ENCODE measurements around the gene CDSN. TPM values are rescaled to one million over a fixed set of nuclear protein-coding genes. Genes with fewer than 3 reads are reported as not detected.

CDSN gene
- total RNA-seq, 1 donor from 2014 or later: 37.1 TPM

DNA sequence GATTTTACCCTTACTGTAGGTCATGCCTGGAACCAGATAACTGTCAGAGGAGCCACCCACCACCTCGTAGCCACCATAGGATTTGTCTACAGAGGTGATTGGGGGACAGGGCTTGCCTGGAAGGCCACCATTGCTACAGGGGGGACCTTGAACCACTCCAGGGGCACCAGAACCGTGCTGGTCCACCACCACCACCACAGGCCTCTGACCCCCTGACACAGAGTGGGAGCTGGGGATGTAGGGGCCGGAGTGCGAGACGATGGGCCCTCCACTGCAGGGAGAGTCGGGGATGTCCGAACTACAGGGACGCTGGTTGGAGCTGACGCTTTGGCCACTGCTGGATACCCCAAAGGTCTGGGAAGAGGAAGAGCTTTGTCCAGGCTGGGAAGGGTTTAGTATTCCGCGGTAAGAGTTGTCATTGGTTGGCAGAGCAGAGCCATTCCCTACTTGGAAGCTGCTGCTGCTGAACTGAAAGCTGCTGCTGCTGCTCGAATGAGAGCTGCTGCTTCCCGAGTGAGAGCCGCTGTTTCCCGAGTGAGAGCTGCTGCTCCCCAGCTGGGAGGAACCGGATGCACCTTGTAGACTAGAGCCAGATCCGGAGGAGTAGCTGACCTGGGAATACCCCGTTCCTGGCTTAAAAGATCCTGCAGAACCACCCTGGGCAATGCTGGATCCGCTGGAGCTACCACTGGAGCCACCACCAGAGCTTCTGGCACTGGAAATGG, 3.4 kb downstream of the CDSN start:
- DNase-seq: peak; percentile 7

DNA sequence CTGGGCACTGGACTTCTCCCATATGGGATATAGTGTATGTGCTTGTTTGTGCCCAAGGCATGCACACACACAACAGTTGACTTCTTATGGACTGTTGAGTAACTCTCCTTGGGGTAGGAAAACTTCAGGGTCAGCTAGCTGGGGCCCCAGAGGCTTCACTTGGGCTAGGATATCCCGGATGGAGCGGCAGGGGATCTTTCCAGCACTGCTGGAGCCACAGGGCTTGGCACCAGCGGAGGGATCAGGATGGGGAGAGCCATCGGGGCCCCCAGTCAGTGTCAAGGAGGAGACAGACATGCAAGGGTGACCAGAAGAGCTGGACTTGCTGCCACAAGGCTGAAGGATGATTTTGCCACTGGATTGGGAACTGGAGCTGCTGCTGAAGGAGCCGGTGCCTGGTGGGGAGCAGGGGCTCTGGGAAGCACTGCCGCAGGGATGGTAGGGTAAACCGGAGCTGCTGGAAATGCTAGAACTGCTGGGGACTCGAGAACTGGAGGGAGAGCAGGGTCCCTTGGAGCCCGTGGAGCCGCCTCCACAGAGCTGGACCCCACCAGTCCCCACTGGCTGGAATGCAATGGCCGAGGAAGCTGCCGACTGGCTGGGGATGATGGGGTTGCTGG, 4.2 kb downstream of the CDSN start:
- no peak for DNase-seq

DNA sequence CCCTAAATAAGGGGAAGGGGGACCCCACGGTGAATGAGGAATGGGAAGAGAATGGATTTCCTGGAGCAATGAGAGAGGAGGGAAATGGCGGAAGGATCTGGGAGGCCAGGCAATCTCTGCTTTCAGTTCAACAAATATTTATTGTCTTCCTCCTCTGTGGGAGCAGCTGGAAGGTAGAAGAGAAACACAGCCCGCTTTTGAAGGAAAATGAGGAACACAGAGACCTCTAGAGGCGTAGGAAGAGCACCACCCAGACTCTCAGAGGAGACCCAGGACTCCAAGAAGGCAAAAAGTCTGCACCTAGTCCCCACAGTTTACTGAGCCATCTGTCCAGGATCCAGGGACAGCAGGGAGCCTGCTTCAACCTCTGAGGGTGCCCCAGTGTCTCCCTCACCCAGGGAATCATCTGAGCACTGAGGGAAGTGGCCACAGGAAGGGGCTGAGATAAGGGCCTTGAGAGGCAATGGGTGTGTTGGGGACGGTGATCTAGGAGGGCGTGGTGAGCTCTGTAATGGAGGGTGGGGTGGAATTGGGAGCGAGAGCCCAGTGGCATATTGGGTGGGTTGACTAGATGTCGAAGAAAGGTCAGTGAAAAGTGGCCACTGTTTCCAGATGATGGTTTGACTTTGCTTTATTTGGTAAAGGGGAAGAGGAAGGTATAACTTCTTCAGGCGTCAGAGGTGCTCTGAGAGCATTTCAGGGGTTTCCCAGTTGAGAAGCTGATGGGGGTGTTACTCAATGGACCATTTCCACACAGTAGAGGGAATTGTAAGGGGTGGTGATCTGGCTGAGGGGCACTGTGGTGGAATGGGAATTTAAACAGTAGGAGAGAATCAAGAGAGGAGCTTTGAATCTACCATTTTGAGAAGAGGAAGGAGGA, 5.0 kb downstream of the CDSN start:
- DNase-seq: no peak

DNA sequence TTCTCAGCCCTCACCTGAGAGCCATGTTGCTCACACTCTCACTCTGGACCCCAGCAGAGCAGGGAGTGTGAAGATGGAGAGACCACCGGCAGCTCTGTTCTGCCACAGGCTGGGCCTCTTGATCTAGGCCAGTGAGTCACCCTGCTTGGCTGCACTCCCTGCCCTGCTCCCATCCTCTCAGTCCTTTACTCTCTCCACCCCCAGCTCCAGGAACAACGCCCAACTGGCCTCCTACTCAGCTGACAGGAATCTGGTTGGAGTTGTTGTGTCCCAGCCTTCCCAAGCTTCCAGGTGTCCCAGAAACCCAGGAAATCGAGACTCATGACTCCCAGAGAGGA, 5.7 kb downstream of the CDSN start, which contains the start of gene PSORS1C1:
PSORS1C1 (plus strand) TSS at position 260 of the 338 bp plus-strand sequence. CDS start 14,833 bp downstream, outside the sequence.
- DNase-seq: peak; percentile 39

DNA sequence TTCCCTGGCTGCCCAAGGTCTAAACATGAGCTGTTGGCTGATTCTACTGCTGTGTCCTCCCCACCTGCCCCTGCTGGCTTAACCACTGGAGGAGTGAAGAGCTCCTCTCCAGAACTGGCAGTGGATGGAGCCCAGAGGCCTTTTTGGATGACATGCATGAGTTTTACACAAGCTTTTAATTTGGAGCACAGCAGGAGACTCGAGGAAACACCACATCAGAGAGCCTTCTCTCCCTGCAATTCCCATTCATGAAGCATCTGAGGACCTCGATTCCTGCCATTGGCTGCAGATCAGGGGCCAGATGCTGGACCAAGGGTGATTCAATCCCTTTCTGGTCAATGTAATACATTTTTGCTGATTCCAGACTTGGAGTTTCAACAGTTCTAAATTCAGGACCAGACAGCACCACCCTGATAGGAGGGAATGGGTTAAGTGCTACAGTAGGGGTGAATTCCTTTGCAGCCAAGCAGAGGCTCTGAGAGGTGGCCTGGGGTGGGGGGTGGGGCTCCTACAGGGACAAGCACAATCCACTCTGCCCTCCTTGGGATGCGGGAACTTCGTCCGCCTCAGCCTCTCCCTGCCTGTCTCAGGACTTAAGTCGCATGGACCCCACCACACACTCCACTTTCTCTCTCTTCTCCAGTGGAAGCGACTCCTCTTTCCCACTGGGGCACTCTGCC, 6.2 kb downstream of the CDSN start:
- DNase-seq: peak; percentile 50

DNA sequence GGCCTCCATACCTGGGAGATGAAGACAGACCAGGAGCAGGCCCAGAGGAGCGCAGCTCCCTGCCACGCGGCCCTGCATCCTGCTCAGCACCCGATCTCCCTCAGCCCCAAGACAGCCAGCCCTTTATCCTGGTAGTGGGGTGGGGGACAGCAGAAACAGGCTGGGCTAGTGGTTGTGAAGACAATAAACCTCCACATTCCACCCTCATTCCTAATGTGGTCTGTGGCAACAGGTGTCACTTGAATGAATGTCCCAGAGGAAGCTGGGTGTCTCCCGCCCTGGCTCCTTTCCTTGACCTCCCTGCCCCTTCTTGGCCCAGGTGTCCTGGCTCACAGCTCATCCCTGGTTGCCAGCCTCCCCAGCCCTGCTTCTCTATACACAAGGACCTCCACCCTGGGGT, 7.8 kb downstream of the CDSN start, which contains the start of gene C6orf15:
C6orf15 (minus strand) TSS at position 98 of the 400 bp plus-strand sequence; CDS start at position 78, 20 bp downstream.
- DNase-seq: no peak

DNA sequence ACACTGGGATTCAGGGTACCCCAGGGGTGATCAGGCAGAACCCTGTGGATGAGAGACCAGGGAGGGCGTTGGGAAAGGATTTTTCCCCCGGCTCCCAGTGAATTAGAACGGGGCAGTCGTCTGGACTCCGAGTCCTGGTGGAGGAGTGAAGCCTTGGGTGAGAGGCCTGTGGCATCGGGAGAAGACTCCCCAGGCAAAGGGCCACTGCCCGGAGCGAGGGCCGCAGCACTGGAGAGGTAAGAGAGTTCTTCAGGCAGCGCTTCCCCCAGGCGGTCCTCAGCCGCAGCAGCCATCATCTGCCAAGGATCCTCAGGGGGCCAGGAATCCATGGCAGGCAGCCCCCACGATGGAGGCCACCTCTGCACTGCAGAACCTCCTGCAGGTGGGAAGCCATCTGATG, 8.5 kb downstream of the CDSN start:
- DNase-seq: no peak

DNA sequence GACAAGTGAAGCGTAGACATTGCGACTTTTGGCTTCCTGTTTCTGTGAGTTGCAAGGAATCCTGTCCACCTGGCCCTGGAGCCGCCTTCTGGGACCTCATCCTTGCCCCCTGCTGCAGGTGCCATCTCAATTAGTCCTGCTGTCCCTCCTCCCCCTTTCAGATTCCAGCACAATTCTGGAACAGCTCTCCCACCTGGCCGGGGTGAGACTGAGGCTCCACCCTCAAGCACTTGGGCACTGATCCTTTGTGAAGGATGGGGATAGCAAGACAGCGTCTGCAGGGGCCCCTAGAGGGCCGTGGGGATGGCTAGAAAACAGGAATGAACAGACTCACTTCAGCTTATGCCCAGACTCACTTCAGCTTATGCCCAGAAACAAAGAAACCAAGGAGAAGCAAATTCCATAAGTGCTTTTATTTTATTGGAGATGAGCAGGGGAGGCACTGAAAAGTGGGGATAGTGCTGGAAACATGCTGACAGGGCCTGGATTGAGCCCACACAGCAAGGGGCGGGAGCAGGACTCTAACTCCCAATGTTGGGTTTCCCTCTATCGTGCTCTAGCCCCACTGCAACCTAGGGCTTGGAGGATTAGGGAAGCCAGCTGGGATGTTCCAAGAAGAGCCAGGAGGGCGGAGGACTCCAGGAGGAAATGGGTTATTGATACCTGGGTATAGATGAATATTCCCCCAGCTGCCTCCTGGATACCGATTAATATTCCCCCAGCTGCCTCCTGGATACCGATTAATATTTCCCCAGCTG, 9.2 kb downstream of the CDSN start:
- DNase-seq: no peak

DNA sequence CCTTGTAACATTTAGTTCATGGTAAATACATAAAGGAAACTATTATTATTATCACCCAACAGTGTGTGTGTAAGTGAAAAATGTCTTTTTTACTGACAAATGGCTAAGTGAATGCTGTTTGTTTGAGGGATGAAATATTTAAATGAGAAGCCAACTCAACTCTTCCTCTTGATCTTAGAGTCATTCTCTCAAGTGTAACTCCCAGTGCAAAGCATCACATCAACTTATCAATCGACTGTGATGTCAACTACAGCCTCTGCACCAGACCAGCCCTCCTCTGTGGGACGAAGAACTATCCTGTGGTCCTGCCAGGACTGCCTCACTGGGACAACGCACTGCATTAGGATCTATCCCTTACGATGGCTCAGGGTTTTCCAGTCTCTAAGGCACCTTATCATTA, 13.2 kb downstream of the CDSN start:
- DNase-seq: no peak

DNA sequence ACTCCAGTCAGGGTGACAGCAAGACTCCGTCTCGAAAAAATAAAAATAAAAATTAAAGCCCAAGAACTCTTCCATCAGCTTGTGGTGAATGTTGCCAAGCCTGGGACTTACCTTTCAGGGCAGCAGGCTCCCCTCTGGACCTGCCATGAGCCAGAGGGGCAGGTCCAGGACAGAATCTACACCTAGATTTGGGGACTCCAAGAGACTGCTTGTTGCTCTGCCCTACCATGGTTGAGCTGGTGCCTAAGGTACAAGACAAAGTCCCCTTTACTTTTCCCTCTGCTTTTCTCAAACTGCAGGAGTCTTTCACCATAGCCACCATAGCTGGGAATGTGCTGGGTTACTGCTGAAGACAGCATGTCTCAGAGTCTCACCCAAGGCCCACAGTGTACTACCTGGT, 17.1 kb downstream of the CDSN start:
- no peak for DNase-seq

DNA sequence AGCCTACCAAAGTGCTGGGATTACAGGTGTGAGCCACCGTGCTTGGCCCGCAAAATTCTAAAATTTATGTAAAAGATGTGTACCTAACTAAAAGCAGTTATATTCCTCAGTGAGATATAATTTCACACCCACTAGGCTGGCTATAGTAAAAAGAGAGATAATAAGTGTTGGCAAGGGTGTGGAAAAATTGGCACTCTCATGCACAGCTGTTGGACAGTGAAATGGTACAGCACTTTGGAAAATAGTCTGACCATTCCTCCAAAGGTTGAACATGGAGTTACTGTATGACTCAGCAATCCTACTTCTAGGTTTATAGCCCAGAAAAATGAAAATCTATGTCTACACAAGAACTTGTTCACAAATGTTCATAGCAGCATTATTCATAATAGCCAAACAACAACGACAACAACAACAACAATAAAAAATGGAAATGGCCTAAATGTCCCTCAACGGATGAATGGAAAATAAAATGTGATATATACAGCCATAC, 21.8 kb downstream of the CDSN start:
- DNase-seq: no peak

DNA sequence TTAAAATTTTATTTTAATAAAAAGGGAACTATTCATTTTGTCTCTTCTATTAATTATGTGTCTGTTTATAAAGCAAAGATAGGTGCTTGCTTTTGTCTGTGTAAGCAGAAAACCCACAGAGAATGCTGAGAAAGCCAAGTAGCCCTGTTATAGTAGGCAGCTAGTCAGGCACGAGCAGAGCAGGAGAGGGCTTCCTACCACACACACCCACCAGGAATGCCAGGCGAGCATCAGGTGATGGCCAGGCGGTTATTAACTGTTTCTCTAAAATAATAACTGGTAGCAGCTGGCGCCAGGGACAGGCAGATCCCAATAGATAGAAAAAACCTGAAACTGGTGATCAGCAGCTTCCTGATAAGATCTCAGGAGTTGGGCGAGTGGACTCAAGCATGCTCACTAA, 23.6 kb downstream of the CDSN start:
- no peak for DNase-seq

DNA sequence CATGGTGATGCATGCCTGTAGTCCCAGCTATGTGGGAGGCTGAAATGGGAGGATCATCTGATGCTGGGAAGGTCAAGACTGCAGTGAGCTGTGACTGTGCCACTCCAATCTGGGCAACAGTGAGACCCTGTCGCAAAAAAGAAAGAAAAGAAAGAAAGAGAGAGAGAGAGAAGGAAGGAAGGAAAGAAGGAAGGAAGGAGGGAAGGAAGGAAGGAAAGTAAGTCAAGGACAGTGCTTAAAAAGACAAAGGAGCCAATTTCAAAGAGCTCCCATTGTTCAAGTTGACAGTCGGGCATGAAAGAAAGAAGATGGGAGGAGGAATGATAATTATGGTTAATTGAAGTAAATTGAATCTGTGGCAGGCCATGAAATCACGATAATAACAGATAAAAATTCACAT, 24.0 kb downstream of the CDSN start:
- no peak for DNase-seq

DNA sequence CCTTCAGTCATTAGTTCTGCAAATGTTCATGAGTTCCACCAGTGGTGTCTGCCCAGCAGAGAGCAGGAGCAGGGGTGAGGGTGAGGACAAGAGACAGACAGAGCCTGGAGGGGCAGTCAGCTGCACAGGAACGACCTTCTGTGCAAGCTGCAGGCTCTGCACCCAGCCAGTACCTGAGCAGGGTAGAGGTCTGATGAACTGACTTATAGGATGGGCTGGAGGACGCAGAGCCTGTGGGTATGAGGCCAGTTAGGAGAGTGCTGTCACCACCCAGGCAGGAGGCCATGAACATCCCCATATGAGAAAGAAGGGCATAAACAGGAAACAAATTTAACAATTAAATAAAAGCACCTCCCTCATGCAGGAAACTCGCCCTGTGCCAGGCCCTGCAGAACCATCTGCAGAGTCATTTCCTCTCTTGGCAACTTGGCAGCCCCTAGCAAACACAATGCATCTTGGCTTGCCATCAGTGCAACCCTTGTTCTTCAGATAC, 25.8 kb downstream of the CDSN start:
- no peak for DNase-seq

DNA sequence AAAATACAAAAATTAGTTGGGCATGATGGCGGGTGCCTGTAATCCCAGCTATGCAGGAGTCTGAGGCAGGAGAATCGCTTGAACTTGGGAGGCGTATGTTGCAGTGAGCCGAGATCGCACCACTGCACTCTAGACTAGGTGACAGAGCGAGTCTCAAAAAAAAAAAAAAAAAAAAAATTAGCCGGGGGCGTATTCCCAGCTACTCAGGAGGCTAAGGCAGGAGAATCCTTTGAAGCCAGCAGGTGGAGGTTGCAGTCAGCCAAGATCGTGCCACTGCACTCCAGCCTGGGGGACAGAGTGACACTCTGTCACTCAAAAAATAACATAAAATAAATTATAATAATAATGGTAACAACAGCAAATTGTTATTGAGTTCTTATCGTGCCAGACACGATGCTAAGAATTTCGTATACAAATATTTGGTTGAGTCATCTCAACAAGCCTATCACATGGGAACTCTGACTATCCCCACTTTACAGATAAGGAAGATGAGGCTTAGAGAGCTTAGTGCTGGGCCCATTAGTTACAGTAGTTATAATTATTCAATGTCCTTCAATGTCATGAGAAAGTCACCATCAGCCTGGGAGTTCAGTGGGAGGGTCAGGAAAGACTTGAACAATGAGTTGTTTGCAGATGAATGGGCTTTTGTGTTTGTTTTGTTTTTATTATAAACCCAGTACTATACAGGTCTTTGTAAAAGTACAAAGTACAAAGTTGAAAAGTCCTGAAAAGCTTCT, 27.3 kb downstream of the CDSN start:
- no peak for DNase-seq

DNA sequence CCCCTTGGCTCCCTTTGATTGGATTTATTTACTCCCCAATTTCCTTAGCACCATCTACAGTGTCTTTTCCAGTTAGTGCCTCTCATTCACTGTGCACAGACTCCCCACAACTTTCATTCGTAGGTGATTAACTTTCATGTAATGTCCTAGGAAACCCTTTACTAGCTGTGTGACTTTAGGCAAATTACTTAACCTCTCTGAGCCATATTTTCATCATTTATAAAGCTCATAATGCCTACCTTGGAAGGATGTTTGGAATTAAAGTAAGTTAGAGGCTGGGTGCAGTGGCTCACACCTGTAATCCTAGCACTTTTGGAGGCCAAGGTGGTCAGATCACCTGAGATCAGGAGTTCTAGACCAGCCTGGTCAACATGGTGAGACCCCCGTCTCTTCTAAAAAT, 28.0 kb downstream of the CDSN start:
- no peak for DNase-seq

DNA sequence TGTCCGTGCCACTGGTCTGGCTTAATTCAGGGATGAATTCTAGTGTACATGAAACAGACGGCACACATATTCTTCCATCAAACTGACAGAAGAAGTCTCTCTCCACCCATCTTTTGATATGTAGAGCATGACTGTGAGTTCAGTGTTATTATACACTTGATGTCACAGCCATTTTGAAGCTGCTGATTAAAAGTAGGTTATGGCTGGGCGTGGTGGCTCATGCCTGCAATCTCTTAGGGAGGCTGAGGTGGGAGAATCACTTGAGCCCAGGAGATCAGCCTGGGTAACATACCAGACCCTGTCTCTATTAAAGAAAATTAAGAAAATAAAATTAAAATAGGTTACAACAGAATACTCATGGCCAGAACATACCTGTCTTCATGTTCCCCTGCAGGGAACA, 28.6 kb downstream of the CDSN start:
- no peak for DNase-seq

DNA sequence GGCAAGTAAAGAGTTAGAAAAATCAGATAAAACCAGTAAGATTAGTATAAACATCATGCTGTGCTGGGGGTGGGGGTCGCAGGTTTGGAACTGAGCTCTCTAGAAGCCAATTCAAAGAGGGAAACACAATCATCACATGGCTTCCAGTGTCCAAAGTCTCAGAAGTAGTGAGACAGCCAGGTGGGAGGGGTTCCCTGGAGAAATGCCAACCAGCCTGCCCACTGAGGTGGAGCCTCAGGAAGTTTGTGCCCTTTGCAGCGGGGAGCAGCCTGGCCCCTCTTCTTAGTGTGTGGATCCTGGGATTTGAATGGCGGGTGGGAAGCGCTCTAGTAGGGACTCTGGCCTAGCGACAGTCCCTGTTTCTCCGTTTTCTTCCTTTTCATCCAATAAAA, 29.3 kb downstream of the CDSN start:
- DNase-seq: no peak

DNA sequence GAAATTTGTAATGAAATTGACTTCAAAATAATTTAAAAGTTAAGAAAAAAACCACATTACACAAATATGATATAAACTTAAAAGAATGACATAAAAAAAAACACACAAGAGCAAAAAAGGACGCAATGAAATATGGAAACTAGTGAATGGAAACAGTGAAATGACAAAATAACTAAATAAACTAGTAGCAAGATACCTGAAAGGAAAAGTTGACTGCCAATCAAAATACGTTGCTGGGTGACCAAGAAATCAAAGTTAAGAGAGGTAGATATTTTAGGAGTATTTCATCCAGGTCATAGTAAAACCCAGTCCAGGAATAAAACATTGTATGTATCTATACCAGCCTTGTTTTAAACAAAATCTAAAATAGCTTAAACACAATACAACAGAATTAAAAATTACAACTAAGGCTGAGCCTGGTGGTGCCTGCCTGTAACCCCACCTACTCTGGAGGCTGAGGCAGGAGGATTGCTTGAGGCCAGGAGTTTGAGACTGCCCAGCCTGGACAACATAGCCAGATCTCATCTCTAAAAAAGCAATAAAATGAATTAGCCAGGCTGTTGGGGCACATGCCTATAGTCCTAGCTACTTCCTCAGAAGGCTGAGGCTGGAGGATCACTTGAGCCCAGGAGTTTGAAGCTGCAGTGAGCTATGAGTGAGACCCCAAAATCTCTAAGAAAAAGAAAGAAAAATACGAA, 29.8 kb downstream of the CDSN start:
- DNase-seq: no peak

DNA sequence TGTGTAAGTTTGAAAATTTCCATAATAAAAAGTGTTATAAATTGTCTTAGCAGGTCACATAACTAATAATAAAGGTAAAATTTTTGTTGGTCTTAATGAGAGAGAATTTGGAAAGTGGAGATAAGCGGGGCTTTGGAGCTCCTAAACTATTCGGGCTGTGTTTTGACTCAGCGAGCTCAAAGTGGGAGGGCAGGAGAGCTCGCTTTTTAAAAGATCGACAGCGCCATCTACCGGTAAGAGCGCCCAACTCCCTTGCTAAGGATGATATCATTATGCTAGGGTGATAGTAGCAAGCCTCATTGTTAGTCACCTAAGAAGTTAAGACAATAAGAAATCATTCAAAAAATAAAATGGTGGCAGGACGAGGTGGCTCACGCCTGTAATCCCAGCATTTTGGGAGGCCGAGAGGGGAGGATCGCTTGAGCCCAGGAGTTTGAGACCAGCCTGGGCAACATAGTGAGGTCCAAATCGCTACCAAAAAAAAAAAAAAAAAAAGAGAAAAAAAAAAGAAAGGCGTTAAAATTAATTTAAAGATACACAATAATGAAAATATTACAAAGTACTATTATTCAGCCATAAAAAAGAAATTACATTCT, 32.7 kb downstream of the CDSN start:
- peak; percentile 69 for DNase-seq

All from skin of body (tissue), 2 donors.